Erythroblast (primary cell): ENCODE data around the gene WRNIP1.

Source experiments
- GATA1 ChIP-seq: IDR thresholded peaks from 2 replicates; pipeline ENCODE4 v1.6.1; 2011; ENCODE audit warnings: low read depth, mild to moderate bottlenecking, control low read depth, low read length, moderate library complexity
- POLR2A ChIP-seq: IDR thresholded peaks from 2 replicates; pipeline ENCODE4 v1.6.1; 2011; ENCODE audit warnings: mild to moderate bottlenecking, low read length

DNA sequence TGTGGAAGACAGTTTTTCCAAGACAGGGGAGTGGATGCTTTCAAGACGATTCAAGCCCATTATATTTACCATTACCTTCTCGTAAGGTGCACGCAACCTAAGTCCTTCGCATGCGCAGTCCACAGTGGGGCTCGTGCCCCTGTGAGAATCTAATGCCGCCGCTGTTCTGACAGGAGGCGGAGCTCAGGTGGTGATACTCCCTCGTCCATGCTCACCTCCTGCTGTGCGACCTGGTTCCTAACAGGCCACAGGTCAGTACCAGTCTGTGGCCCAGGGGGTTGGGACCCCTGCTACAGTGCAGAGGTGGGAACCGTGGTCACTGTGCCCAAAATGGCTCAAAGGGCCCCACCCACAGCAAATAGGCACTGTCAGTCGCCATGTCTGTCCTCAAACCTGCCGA, 39.8 kb downstream of the WRNIP1 start:
- no peak for TF ChIP-seq POLR2A
- no peak for TF ChIP-seq GATA1
